Measurements from ENCODE around the gene DNAJC4.

DNAJC4 gene

GRCh38 chr11:64230985-64231365, 627 bp downstream of the DNAJC4 start:
- DNase-seq: no peak

- DNase-seq: no peak
Measured at GRCh38 chr11:64231546-64231945, 1.2 kb downstream of the DNAJC4 start.

- no peak for DNase-seq
Measured at GRCh38 chr11:64232182-64232966, 2.0 kb downstream of the DNAJC4 start.

- DNase-seq: no peak
Measured at GRCh38 chr11:64232967-64233315, 2.6 kb downstream of the DNAJC4 start.

- peak; percentile 28 for DNase-seq
Measured at GRCh38 chr11:64233913-64234586, 3.7 kb downstream of the DNAJC4 start, which contains the start of gene VEGFB. TSS of gene VEGFB (plus strand) at chr11:64234584. CDS start at chr11:64234834, 250 bp downstream.

GRCh38 chr11:64234647-64235379, 4.5 kb downstream of the DNAJC4 start:
- DNase-seq: no peak

- no peak for DNase-seq
Measured at GRCh38 chr11:64235437-64236161, 5.3 kb downstream of the DNAJC4 start.

- no peak for DNase-seq
Measured at GRCh38 chr11:64237484-64237951, 7.2 kb downstream of the DNAJC4 start.

- DNase-seq: no peak
Measured at GRCh38 chr11:64238076-64238475, 7.7 kb downstream of the DNAJC4 start.

GRCh38 chr11:64238999-64239398, 8.7 kb downstream of the DNAJC4 start:
- no peak for DNase-seq

- no peak for DNase-seq
Measured at GRCh38 chr11:64239662-64240434, 9.5 kb downstream of the DNAJC4 start.

GRCh38 chr11:64240435-64241240, 10.3 kb downstream of the DNAJC4 start, which contains the start of gene FKBP2:
TSS of gene FKBP2 (plus strand) at chr11:64241095. CDS start at chr11:64242388, 1,293 bp downstream.
- DNase-seq: peak; percentile 87

GRCh38 chr11:64241241-64241490, 10.8 kb downstream of the DNAJC4 start:
- peak; percentile 88 for DNase-seq

GRCh38 chr11:64241491-64242374, 11.4 kb downstream of the DNAJC4 start:
- no peak for DNase-seq

GRCh38 chr11:64243236-64243854, 13.0 kb downstream of the DNAJC4 start:
- DNase-seq: no peak

GRCh38 chr11:64244107-64244506, 13.8 kb downstream of the DNAJC4 start:
- no peak for DNase-seq

- DNase-seq: no peak
Measured at GRCh38 chr11:64244966-64245365, 14.6 kb downstream of the DNAJC4 start.

GRCh38 chr11:64245401-64245796, 15.1 kb downstream of the DNAJC4 start:
- DNase-seq: no peak

GRCh38 chr11:64245797-64246620, 15.7 kb downstream of the DNAJC4 start:
- DNase-seq: no peak
